ENCODE measurements around the gene CD44.

- TF ChIP-seq CTCF (IDR thresholded peaks at IDR 0.05; ENCODE audit: low read length) (peak; percentile 11; the same call in 1 of the 2 replicates), EZH2 (IDR thresholded peaks at IDR 0.05; ENCODE audit: borderline replicate concordance, low read length) (no peak)
These were observed 24.9 kb downstream of the CD44 start for GRCh38 chr11:35163702-35164496.
